NCI-H2029 (cell line): Measurements from ENCODE around the gene RAD51B.
"Not testable (repeated sequence)": the region's sequence is repeated elsewhere in the genome, so short reads cannot be mapped to it uniquely, and the experiment has no call there.

Experiments used
- DNase-seq: peaks from one replicate; lab custom pipeline; 2025; lab: John Stamatoyannopoulos, UW

The RAD51B gene

DNA sequence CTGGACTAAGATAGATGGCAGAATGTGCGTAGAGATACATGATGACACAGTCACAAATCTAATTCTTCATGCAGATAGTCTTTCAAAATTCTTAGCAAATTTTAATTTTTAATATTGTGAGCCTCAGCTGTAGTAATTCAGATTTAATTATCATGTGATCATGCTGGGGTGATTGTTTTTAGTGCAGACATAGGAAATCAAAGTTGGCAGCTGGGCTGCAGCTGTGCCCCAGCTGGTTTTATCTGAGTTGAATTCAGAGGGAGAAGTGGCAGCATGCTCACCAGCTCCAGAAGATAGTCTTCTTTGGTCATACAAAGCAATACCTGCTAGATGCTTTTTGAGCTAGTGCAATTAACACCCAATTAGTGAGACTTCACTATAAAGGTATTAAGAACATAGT lies 292.9 kb downstream of the RAD51B start:
- DNase-seq: no peak

DNA sequence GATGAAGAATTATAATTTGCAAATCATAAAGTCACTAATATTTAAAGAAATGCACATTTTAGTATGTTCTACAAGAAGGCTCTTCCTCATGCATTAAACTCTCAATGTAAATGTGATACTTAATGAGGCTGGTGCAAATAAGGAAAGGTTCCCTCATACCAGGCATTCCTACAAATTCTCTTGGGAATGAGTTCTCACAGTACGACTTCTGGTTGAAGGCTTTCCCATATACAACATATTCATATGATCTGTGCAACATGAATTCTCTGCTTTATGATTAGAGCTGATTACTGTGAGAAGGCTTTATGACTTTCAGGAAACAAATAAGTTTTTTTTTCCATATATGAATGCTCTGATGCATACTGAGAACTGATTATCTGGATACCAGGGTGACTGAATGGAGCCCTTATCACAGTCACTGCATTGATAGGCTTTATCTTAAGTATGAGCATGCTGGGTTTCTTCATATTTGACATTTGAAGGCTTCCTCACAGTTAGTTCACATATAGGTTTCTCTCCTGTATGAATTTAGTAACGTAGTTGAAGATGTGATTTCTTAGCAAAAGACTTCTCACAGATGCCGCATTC lies 293.9 kb downstream of the RAD51B start:
- DNase-seq: no peak

DNA sequence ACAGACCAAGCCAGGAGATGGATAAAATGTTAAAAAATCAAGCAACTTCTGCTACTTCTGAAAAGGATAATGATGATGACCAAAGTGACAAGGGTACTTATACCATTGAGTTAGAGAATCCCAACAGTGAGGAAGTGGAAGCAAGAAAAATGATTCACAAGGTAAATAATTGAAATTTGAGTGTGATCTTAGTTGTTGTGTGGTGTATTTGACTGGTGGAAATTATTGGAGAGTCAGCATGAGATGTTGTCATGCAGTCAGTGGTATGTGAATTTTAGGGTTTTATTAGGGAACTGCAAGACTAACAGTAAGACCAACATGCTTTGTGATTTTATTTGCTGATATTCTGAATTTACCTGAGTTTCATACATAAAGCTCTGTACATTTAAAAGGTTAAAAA lies 296.4 kb downstream of the RAD51B start:
- DNase-seq: not testable (repeated sequence)

DNA sequence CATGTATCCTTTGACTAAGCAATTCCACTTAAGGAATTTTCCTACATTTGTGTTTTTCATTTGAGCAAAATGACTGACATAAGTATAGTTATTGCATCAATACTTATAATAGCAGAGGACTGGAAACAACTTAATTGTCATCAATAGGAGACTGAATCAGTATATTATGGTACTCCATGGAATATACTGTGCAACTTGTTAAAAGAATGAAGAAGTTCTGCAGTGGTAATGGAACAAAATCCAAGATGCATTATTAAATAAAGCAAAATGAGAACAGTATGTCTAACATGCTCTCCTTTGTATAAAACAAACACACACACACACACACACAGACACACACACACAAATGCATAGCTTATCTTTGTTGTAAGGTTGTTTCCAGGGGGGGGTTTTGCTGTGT lies 303.1 kb downstream of the RAD51B start:
- no peak for DNase-seq

DNA sequence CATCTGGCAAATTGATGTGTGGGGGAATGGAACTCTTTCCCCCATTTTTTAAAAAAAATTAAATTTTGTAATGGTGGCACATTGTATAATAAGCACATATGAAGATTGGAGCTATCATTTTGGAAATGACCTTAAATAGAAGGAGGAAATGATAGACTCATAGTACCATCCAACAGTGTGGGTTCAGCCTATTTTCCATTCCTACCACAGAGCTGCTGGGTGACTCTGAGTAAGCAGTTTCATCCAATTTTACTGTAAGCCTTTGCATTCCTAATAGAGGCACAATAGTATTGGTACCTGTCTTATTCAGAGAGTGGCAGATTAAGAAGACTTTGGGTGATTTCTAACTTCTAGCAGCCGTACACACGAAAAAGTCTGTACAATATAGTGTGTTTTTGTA lies 304.5 kb downstream of the RAD51B start:
- DNase-seq: no peak

DNA sequence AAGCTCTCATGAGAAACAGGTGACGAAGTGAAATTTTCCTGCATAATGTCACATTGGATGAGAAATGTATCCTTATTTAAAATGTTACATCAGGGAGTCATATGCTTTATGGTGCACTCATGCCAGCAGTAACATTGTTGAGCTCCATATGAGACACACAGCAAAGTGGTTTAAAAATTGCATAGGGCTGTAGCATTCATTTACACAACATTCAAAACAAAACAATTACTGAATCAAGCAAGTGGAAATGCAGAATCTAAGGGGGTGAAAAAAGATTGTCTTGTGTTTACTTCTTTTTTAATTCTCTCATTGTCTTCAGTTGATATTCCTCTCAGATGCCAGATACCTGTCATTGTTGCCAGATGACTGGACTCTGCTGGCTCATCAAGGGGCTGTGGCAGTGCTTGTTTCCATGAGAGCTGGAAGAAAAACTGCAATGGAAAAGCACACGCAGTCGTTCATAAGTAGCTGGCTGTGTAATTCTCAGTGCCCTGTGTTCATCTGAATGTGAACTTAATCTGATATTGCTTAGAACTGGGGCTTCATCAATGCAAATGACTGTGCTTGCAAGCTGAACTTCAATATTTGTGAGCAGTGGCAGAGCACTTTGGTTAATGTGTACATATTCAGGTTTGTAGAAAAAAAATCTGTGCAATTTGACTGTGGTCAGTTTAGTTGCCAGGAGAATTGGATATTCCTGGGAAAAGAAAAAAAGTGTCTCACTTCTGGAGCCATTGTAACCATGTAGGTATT lies 305.6 kb downstream of the RAD51B start:
- no peak for DNase-seq

DNA sequence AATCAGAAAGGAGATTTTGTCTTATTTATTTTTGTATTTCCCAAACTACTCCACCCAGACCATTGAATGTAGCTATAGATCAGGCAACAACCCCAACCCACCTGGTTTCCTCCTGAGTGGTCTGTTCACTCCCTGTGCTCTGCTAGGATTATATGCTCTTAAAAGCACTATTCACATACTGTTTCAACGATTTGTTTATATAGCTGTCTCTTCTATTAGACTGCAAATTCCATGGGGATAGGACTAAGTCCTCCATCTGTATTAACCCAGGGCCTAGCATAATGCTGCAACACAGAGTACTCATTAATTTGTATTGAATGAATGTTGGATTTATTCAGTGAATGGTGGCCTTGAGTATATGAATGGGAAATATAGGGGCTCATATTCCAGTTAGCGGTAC lies 307.6 kb downstream of the RAD51B start:
- no peak for DNase-seq

DNA sequence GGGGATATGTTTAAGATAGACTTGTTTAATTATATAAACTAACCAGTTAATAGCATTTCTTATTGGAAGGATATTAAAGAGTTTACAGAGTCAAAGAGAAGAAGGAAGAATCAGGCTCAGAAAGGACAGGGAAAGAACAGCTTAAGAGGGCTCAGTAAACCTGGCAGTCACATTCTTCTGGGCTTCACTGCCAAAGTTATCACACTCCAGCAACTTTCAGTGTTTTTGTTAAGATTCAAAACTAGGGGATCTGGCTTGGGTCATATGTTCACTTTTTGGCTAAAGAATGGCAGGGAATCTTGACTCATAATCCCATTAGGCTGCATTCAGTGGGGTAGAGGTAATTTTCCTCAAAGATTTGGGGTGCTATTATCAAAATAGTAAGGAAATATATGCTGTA lies 312.3 kb downstream of the RAD51B start:
- DNase-seq: no peak

DNA sequence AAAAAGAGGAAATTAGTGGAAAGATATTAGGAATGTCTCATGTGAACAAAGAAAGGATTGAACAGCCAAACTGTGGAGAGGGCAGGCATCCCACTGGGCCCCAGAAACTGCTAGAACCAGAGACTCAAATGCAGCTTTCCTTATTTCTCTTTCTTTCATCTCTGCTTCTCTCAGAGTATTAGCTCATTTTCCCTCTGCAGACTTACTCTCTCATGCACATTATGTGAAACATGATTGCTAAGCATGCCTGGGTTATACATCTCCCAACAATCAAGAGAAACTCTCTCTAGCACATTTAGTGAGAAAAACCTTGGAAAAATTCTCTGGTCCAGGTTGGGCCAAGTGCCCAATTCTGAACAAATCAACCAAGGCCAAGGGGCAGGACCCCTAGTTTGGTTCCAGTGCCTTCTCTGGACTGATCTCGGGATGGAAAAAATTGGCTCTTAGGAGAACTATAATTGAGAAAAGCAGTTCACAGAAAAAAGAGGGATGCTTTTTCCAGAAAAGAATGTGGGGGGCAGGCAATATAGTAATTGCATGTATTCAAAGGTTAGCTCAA lies 313.1 kb downstream of the RAD51B start:
- no peak for DNase-seq

DNA sequence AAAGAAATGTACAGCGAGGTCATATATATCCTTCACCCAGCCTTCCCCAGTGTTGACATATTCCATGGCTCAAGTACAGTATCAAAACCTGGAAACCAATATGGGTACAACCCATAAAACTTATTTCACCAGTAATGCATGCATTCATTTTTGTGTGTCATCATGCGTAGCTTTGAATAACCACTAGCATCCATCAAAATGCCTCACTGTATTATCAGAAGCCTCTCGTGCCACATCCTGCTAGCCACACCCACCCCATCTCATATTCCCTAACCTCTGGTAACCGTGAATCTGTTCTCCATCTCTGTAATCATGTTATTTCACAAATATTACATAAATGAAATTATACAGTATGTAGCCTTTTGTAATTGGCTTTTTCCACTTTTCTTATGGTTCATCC lies 314.3 kb downstream of the RAD51B start:
- DNase-seq: no peak

DNA sequence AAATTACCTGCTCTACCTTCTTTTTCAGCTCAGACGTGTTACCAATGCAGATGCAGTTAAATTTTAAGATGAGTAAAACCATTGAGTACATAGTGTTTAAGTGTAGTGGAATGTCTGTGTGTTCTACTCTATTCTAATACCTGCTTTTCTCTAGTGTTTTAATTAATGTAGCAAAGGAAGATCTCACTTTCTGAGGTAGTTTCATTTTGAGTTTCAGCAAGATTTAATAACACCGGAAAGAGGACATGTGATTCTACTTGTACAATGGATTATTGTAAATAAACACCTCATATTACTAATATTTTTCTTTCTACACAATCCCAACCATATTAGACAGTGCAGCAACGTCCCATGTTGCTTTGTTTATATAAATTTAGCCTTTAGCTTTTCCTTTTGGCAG lies 315.4 kb downstream of the RAD51B start:
- DNase-seq: no peak

DNA sequence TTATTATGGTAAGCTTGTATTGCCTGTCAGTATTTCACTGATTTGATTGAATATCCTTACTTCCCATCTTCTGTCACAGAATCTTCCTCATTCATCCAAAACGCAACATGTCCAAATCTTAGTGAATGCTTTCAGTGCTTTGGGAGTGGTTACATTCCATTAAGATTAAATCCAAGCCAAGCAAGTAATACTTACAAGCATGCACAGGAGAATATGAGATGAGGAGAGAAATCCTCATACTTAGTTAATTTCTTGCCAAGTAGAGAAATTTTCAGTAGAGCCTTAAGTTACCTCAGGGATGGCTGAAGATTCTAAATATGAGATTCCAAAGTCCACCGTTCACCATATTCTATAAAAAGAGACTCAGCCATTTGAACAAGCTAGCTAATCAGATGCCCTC lies 316.0 kb downstream of the RAD51B start:
- no peak for DNase-seq

DNA sequence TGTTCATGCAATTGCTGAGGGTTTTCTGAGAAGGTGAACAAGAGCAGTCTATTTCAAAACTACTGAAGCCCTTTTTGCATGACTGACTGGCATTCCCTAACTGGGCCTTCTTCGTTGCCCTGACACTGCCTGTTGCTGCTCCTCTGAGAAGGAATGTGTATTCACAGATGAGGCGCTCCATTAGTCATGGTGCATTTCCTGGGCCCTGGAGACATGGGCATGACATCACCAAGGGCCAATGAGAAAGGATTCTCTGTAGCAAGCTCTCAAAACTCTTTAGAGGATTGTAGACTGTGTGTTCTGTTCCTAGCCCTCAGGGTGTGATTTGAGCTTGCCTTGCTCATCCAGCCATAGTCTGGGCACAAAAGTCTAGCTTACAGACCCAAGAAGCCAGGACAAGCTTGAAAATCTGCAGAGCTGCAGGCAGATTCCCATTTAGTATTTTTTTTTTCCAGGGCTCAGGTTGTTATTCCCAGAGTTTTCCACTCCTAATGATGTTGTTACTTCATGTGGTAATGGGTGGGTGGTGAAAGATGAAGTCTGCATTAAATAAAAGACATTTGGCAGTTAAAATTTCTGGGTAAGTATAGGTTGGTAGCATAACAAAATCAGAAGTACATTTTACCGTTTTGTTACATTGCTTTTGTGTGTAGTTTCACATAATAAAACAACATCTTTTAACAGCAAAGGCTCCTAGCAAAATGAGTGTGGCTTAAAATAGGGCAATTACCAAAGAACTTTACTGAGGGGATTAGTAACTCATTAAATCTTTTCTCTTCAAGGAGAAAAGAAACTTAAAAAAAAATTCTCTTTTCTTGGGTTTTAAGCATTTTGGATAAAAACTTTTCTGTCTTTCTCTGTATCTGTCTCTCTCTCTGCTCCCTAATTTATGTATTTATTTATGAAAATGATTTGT lies 318.4 kb downstream of the RAD51B start:
- peak; percentile 24 for DNase-seq

DNA sequence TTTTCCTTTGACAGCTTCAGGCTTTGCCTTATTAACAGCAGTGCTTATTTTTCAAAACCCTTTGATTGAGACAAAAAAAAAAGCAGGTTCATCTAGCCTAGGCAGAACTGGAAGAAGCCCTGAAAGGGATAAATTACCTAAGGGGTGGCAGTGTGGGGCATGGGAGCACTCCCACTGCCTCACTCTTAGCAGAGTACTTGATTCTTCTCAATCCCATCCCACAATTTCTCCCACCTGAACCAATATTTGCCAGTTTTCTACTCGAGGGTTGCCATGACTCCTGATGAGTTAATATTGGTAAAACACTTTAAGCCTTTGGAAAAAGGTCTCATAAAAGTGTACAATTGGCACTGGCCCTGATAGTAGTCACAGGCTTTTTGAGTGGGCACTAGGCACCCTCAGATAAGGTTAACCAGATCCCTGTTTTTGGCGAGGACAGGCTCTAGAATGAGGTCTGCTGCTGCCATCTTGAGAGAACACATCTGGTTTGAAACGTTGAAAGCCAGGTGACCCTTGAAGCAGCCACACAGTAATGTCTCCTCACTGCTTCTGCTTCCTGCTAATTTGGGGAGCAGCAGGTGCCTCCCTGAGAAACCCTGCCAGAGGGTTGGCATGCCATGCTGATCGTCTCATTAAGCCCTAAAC lies 320.0 kb downstream of the RAD51B start:
- peak; percentile 33 for DNase-seq

DNA sequence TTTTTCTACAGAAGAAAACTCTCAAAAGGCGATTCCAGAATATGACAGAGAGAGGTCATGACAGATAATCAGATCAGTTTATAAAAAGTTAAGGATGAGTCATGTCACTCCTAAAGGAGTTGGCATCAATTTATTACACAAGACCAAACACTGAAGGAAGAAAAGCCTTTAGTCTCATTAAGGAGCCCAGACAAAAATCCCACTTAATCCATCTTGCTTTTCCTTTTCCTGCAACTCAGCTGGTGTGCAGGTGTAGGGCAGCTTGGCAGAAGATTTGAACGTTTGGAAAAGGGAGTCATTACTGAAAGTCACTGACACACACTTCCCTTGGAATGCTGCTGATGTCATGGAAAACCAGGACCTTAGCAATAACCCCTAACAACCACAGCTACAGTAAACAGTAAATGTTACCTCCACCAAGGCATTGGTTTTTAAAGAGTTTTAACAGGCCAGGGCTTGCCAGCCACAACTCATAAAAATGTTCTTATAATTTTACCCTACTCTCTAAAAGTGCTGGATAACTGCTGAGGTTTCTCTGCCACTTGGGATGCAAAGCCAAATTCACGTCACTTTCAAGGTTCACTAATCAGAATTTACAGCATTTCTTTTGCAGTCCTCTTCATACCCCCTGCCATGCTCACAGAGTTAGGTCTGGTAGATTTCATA lies 320.6 kb downstream of the RAD51B start:
- DNase-seq: peak; percentile 16

DNA sequence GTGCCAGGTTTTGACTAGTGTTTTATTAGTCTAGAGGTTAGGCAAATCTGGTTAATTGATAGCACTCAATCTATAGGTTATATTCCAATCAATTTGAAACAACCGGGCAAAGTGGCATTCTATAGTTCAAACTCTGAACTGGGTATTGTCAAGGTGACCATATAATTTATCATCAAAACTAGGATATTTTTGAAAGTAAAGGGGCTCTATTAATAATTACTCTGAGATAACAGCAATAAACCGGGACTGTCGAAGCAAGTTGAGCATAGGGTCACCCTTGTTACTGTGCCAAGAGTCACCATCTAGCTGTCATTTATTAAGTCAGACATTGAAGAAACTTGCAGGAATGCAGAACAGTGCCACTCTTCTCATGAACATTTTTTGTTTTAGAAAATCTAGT lies 321.2 kb downstream of the RAD51B start:
- no peak for DNase-seq

DNA sequence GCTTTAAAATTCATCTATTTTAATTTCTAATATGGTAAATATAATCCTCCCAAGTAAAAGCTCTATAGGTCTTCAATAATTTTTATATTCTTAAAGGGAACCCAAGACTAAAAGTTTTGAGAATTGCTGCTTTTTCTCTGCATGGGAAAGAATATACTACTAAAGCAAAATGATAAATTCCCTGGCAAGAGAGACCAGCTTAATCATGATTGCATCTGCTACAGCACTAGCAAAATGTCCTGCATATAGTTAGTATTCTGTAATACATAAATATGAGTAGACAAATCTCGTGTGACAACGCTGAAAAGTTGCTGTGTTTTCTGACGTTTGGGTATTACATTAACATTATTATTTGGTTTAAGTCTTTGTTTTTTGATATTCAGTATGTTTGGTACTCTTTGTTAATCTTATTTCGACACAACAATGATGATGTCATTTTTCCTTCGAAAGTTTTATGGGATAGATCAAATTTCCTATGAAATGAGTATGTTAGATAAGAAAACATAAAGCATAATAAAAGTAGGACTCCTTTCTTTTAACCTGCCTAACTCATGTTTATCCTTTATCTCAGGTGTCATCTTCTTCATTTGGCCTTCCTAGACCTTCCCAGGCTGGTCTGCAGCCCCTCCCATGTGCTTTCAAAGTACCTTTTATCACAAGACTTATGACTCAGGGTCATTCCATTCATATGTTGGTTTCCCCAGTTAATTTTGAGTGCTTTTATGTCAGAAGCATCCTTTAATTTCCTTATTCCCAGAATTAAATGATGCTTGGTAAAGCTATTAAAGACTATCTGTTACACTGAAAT lies 321.9 kb downstream of the RAD51B start:
- no peak for DNase-seq

DNA sequence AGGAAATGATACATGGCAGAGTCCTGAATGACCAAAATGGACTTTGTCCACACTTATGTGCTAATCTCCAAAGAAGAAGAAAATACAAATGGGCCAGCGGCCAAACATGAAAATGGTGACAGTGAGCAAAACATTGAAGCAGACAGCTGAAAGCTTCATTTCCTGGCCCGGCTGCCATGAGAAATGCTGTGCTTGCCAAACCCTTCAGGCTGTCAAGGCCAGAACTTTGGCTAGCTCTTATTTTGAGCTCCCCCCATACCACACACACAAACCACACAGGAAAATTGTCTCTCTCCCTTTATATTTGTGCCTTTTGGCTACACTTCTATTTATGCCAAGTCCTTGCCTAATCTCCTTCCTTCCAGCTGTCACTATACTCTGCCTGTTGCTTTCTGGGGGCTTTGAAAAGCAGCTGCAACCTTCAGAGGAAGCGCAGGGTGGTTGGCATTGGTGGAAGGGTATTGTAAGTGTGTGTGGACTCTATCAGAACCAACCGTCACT lies 323.8 kb downstream of the RAD51B start:
- no peak for DNase-seq

DNA sequence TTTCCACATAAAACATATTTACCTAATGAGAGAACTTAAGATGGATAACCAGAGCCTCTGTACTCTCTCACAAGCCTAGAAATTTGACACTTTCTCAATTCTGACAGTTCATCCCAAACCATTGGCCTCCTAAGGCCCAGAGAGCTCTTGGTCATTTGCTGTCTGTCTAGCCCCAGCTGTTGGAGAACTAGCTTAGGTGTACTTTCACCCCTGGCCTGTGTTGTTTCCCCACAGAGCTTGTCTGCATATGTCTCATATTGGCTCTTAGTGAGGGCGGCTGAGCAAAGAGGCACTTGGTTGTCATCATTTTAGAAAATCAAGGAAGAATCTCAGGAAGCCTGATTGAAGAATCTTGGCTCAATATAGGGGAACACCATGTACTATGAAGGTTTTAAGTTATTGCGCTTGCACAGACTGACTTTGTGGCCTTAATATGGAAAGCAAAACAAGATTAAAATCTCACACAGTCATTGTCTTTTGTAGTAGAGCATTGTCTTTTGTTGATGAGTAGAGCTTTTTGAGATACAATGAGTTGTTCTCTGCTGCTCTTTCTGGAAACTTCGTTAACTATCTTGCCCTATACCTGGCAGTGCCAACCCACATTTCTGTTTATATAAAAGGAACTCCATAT lies 324.6 kb downstream of the RAD51B start:
- DNase-seq: no peak

DNA sequence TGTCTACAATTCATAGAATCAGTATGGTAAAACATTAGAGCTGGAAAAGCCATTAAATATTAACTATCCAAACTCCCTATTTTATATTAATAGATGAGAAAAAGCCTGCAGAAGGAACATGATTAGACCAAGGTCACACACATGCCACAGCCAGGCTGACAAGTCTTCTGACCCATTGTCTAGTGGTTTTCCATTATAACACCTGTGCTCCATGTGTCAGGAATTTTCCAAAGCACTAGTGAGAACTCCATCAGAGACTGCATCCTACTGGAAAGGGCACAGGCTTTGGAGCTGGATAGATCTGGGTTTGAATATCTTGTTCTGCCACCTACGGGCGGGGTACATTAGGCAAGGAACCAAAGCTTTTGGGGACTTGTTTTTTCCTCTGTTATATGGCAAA lies 325.5 kb downstream of the RAD51B start:
- no peak for DNase-seq
